Common myeloid progenitor, CD34-positive (primary cell): Measurements from ENCODE around the gene UNC5CL.

Experiments used
- CTCF ChIA-PET: fragments of 350-600 bp; sonication (Branson Sonifier 250); formaldehyde crosslinking; loops from one replicate; lab custom pipeline; 2021; ENCODE audit warnings: antibody characterized with exemption; lab: Charles Lee
- POLR2A ChIA-PET: fragments of 350-600 bp; sonication (Branson Sonifier 250); formaldehyde crosslinking; loops from one replicate; lab custom pipeline; 2021; ENCODE audit warnings: antibody characterized with exemption; lab: Charles Lee
- DNase-seq, 3 donors: peaks; one replicate each; pipeline versions ENCODE4 v3.0.0 to v3.0.0-alpha.2; 2013
- H3K27ac ChIP-seq, 2 experiments: 1 replicate in 1 of 2; 2 replicates in 1 of 2; pipeline ENCODE4 v1.7.0; 2013; ENCODE audit warnings: inconsistent platforms in 2 of 2, low read length in 2 of 2, mild to moderate bottlenecking in 2 of 2, low read depth in 1 of 2, moderate library complexity in 1 of 2; ENCODE audit not compliant: severe bottlenecking in 2 of 2, insufficient read depth in 1 of 2, poor library complexity in 1 of 2
- H3K27me3 ChIP-seq, 5 experiments: replicated peaks in 2 of 5; 1 replicate in 3 of 5; 2 replicates in 2 of 5; pipeline versions ENCODE4 v1.6.1 to v1.7.0; 2013; ENCODE audit warnings: low read length in 4 of 5, mild to moderate bottlenecking in 2 of 5, moderate library complexity in 2 of 5, inconsistent platforms in 1 of 5; ENCODE audit not compliant: insufficient read depth in 5 of 5, control insufficient read depth in 4 of 5
- H3K36me3 ChIP-seq, 4 experiments: 1 replicate in 2 of 4; 2 replicates in 2 of 4; pipeline versions ENCODE4 v1.6.1 to v1.7.0; 2013; ENCODE audit warnings: low read length in 3 of 4, control low read depth in 1 of 4, mild to moderate bottlenecking in 1 of 4; ENCODE audit not compliant: control insufficient read depth in 4 of 4, insufficient read depth in 4 of 4
- H3K4me1 ChIP-seq, 4 experiments: 1 replicate in 3 of 4; 2 replicates in 1 of 4; pipeline versions ENCODE4 v1.6.1 to v1.7.1; 2013; ENCODE audit warnings: low read length in 3 of 4, mild to moderate bottlenecking in 3 of 4, control low read depth in 1 of 4, inconsistent platforms in 1 of 4, moderate library complexity in 1 of 4; ENCODE audit not compliant: control insufficient read depth in 4 of 4, insufficient read depth in 4 of 4; ENCODE audit errors: control extremely low read depth in 1 of 4
- H3K4me3 ChIP-seq, 7 experiments: 1 replicate in 4 of 7; 2 replicates in 3 of 7; pipeline versions ENCODE4 v1.5.1 to v1.7.0; 2013; ENCODE audit warnings: mild to moderate bottlenecking in 7 of 7, low read length in 6 of 7, moderate library complexity in 6 of 7, inconsistent platforms in 2 of 7, low read depth in 2 of 7, control low read depth in 1 of 7; ENCODE audit not compliant: insufficient read depth in 4 of 7, control insufficient read depth in 1 of 7; ENCODE audit errors: extremely low read depth in 1 of 7
- H3K9me3 ChIP-seq, 5 experiments: 1 replicate in 4 of 5; 2 replicates in 1 of 5; pipeline versions ENCODE4 v1.6.1 to v1.7.1; 2013; ENCODE audit warnings: low read length in 4 of 5, mild to moderate bottlenecking in 2 of 5, inconsistent platforms in 1 of 5, low read depth in 1 of 5, moderate library complexity in 1 of 5; ENCODE audit not compliant: control insufficient read depth in 4 of 5, insufficient read depth in 2 of 5; ENCODE audit errors: control extremely low read depth in 1 of 5
- WGBS: methylation state at CpG from one replicate; pipeline ENCODE4 v1.1.5; 2013; ENCODE audit not compliant: insufficient coverage; 5-methylcytosine and 5-hydroxymethylcytosine counted together

Gene UNC5CL

GRCh38 chr6:41064841-41065240, 25.8 kb upstream of the UNC5CL start:
- no peak for DNase-seq
- Histone ChIP-seq H3K4me1 (peaks cover 0 to 5% (median 2%) of the 10 kb centered on the region in 4 experiments), H3K36me3 (peaks cover 18 to 68% (median 43%) of the 10 kb centered on the region in 4 experiments), H3K4me3 (no peak overlapping the region), H3K27ac (no peak overlapping the region), H3K9me3 (no peaks in the 10 kb centered on the region), H3K27me3 (no peaks in the 10 kb centered on the region)
- POLR2A ChIA-PET: no interaction called here
- CTCF ChIA-PET: interaction anchor here (0.8 to 1.4 kb wide), 3 partner anchors 10 to 28 kb away, joined by 3 to 4 read pairs (median 4); no protein-coding TSS in a partner anchor
- WGBS: 97% methylated on average over 3 of the region's 5 CpGs

- POLR2A ChIA-PET: no interaction called here
- Histone ChIP-seq H3K27me3 (no peaks in the 10 kb centered on the region), H3K4me3 (no peak overlapping the region), H3K9me3 (no peaks in the 10 kb centered on the region), H3K27ac (no peak overlapping the region), H3K36me3 (peaks cover 21 to 58% (median 38%) of the 10 kb centered on the region in 4 experiments), H3K4me1 (peaks cover 0 to 6% (median 2%) of the 10 kb centered on the region in 4 experiments)
- CTCF ChIA-PET: interaction anchor here (1.1 to 1.4 kb wide), 2 partner anchors 9 to 27 kb away, joined by 4 read pairs; no protein-coding TSS in a partner anchor
- WGBS: 100% methylated on average over 2 of the region's 2 CpGs
- DNase-seq: no peak
Measured at GRCh38 chr6:41063884-41064285, 24.9 kb upstream of the UNC5CL start.

GRCh38 chr6:41062056-41062455, 23.0 kb upstream of the UNC5CL start:
- Histone ChIP-seq H3K9me3 (no peaks in the 10 kb centered on the region), H3K4me3 (no peak overlapping the region), H3K27ac (no peak overlapping the region), H3K4me1 (peaks cover 0 to 14% (median 2%) of the 10 kb centered on the region in 4 experiments), H3K27me3 (no peaks in the 10 kb centered on the region), H3K36me3 (peaks cover 10 to 41% (median 30%) of the 10 kb centered on the region in 4 experiments)
- POLR2A ChIA-PET: no interaction called here
- no CpG with 5 or more reads among the region's 1 CpG for WGBS
- CTCF ChIA-PET: interaction anchor here (0.6 to 1.1 kb wide), 2 partner anchors 63 to 394 kb away, joined by 3 read pairs; no protein-coding TSS in a partner anchor
- DNase-seq: no peak

GRCh38 chr6:41061196-41061726, 22.2 kb upstream of the UNC5CL start:
- Histone ChIP-seq H3K9me3 (no peaks in the 10 kb centered on the region), H3K4me3 (no peak overlapping the region), H3K27me3 (no peaks in the 10 kb centered on the region), H3K27ac (no peak overlapping the region), H3K36me3 (peaks cover 10 to 40% (median 25%) of the 10 kb centered on the region in 4 experiments), H3K4me1 (peaks cover 0 to 14% (median 2%) of the 10 kb centered on the region in 4 experiments)
- ChIA-PET POLR2A (no interaction called here), CTCF (no interaction called here)
- no peak for DNase-seq
- 97% methylated on average over 12 of the region's 13 CpGs for WGBS

- POLR2A ChIA-PET: no interaction called here
- Histone ChIP-seq H3K9me3 (no peaks in the 10 kb centered on the region), H3K4me3 (no peak overlapping the region), H3K27ac (no peak overlapping the region), H3K4me1 (peaks cover 2 to 22% (median 5%) of the 10 kb centered on the region in 4 experiments), H3K36me3 (peaks cover 7 to 24% (median 13%) of the 10 kb centered on the region in 4 experiments), H3K27me3 (no peaks in the 10 kb centered on the region)
- DNase-seq: no peak
- no CpG with 5 or more reads among the region's 1 CpG for WGBS
- CTCF ChIA-PET: interaction anchor here (0.6 to 1.6 kb wide), 5 partner anchors 10 to 788 kb away, joined by 3 to 13 read pairs (median 3); partner anchors contain the start of genes NFYA and OARD1
Measured at GRCh38 chr6:41059556-41059955, 20.5 kb upstream of the UNC5CL start.

- Histone ChIP-seq H3K36me3 (peaks cover 3 to 16% (median 7%) of the 10 kb centered on the region in 4 experiments), H3K27ac (no peak overlapping the region), H3K4me1 (peaks cover 2 to 22% (median 5%) of the 10 kb centered on the region in 4 experiments), H3K4me3 (no peak overlapping the region), H3K9me3 (no peaks in the 10 kb centered on the region), H3K27me3 (no peaks in the 10 kb centered on the region)
- no peak for DNase-seq
- 100% methylated on average over 2 of the region's 2 CpGs for WGBS
- CTCF ChIA-PET: interaction anchor here (0.7 to 1.6 kb wide), 4 partner anchors 9 to 21 kb away, joined by 3 to 13 read pairs (median 3); partner anchors contain the start of genes NFYA and OARD1
- POLR2A ChIA-PET: no interaction called here
Measured at GRCh38 chr6:41058783-41059181, 19.8 kb upstream of the UNC5CL start.
